Fibroblast of skin of back (primary cell): ENCODE measurements around the gene SEC16A.
A peak's percentile ranks its signal among the peaks of the same experiment; 100 is the strongest.

Source experiments
- DNase-seq: peaks from one replicate; pipeline ENCODE4 v3.0.0-alpha.2; 2013

SEC16A gene

GRCh38 chr9:136486823-136487620 is 4.2 kb upstream of the SEC16A start:
- DNase-seq = no peak

GRCh38 chr9:136486131-136486530 is 3.3 kb upstream of the SEC16A start:
- no peak for DNase-seq

DNA sequence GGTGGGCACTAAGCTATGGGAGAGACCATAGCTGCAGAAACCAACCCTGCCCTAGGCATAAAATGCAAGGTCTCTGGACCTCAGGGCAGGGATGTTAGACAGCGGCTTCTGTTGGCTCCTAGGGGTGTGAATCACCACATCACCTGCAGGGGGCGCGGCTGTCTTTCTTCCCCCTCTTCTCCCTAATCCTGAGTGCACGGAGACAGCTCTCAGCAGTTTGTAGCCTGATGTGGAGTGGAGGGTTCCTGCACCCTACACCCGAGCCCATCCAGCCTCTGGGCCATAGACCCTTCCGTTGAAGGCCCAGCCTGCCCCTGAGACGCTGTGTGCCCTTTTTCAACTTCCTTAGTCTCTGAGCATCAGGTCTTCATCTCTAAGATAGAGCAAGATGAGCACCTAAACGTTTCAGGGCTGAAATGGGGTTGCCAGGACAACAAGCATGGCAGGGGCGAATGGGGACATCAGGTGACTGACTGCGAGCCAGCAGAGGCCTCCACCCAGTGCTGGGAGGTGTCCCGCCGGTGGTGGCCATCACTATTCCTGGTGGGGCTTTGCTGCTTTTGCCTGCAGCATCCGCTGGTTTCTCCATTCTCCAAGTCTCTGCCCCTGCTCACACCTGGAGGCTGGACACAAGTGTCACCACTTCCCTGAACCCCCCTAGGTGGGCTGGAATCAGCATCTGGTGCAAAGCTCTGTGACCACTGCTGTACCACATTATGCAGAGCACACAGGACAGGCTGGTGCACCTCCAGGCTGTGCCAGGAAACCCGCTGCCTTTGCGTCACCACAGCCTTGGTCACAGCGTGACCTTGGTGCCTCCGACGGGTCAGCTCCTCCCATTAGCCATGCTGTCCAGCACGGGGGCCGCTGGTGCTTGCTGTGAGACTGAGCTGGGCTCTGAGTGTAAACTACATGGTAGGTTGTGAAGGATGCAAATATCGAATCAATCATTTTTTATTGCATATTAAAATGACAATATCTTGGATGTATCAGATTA is 2.5 kb upstream of the SEC16A start:
- peak; percentile 73 for DNase-seq

DNA sequence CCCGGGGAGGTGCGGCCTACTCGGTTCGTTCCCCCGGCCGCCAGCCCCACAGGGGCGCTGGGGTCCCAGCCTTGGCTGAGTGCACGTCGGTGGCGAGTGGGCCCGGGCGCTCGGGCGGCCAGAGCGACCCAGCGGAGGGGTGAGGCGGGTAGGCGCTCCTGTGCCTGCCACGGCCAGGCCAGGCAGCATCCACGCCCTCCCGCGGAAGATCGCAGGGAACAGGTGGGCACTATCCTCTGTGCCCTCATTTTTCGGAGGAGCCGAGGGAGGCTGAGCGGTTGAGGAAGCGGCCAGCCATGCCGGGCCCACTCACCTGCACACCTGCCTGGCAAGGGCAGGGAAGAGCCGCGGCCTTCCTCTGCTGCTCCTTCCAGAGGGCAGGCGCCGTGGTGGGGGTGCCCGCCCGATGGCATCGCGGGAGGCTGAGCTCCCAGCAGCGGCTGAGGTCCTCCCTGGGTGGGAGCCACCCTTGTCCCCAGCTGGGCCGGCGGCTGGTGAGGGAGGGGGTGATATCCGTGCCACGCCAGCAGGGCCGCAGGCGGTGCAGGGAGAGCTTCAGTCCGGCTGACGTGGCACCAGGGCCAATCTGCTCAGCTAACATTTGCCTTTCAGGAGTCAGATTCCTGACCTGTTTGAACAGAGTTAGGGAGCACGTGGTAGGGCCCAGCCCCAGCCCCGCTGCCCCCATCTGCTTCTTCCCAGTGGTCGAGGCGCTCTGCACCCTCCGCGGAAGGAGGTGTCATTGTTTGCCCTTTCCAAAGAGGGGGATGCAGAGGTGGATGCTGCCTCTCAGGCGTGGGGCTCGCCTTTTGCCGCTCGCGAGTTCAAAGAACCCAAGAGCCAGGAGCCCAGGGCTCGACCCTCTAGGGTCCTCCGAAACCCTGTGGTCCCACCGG is 1.6 kb upstream of the SEC16A start:
- DNase-seq = no peak

- DNase-seq = peak; percentile 86
Measured at GRCh38 chr9:136483589-136484152, 831 bp upstream of the SEC16A start.

GRCh38 chr9:136482046-136482792 is 621 bp downstream of the SEC16A start:
- peak; percentile 30 for DNase-seq

GRCh38 chr9:136481558-136481957 is 1.3 kb downstream of the SEC16A start:
- no peak for DNase-seq

DNA sequence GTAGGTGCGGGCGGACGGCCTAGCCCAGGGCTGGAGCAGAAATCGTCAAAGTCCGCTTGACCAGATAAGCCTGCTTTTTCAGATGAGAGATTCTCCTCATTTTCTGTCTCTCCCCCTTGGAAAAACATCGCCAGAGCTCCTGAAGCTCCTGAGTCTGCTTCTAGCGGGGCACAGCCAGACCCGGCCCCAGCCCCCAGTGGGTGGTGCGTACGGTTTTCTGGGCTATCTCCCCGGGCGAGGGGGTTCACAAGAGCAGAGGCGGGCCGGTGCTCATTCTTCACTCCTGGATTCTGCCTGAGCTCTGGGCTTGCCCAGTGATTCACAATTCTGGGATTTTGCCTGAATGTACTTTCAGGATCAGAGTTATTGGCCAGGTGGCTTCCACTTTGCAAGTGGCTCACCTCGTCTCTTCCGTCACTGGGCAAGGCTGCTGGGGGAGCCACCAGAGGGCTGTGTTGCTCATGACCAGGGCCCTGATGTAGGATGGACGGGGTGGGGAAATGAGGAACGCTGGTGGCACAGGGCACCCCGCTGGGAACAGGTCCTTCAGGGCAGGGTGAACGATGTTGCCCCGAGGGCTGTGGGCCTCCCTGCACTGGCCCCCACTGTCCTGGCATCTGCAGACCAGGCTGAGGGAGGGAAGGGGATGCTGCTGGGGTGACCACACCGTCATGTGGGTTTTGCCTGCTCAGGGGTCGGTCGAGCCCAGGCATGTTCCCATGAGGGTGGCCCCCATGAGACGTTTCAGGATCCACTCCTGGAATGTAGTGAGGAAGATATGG is 6.3 kb downstream of the SEC16A start:
- no peak for DNase-seq

- DNase-seq = no peak
Measured at GRCh38 chr9:136474974-136475865, 7.6 kb downstream of the SEC16A start.

- no peak for DNase-seq
Measured at GRCh38 chr9:136474021-136474640, 8.7 kb downstream of the SEC16A start.

- DNase-seq = no peak
Measured at GRCh38 chr9:136473354-136473721, 9.5 kb downstream of the SEC16A start.

DNA sequence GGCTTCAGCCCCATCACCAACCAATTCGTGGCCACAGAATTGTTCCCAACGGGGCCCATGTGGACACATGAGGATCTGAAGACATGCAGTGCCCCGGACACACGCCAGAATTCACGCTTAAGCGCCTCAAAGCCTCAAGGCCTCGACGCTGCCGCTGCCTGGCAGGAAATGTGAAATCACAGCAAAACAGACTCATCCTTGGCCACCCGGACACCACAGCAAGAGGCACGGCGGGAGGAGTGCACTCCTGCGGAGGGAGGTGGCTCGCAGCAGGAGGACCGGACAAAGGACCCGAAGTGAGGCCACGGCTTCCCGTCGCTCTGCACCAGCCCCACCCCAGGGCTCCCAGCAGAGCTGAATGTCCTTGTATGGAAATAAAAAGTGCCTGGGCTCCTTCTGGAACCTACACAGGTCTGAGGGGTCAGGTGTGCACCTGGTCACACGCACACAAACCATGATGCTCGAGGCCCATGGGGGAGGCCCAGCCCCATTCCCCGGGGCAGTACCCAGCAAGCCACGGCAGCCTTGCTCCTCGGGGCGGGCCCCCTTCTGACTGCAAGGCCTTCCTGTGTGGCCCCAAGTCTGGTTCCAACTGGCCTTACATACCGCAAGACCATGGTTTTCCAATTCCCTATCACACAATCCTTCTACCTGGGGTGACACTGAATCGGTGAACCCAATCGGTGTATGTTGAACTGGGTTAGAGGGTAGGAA is 10.0 kb downstream of the SEC16A start:
- no peak for DNase-seq

DNA sequence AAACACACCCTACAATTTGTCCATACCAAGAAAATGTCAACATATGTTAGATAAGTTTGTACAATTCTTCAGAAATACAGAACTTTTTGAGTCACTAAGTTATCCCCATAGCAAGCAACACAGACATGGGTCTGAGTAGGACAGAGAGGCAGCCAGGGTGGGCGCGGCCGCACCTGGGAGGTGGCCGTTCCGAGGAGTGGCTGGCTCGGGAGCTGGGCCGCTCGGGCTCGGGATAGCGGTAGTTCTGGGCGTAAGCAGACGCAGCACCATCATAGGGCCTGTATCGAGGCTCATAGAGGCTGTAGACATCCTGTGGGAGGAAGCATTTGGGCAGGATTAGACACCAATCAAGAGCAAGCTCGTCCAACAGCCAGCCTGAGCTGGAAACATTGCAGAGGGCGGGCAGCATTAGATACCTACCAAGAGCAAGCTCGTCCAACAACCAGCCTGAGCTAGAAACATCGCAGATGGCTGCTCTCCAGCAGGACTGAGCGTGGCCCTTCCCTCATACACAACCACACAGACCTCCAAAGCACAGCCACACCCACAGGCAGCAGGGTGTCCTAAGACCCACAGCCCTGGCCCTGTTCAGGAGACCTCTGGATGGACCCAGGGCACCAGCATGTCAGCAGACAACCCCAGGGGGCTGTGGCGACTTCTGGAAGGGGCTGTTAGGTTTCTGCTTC is 10.9 kb downstream of the SEC16A start:
- no peak for DNase-seq

- no peak for DNase-seq
Measured at GRCh38 chr9:136470792-136471469, 11.9 kb downstream of the SEC16A start.

DNA sequence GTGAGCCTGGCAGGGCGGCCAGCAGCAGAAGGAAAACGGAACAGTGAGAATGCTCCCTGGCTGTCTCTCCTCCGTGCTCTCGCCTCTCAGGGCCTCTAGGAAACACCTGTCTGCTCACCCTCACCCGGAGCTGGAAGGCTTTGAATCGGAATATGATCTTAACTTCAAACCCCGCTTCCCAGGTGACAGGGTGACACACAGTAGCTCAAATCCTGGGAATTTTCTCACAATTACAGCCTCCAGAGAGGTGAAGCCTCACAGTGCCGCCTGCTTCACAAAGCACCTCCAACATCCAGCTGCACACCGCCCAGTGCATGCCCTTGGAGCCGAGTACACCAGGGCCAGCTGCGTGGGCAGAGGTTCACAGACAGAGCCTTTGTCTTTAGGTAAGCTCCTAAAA is 12.5 kb downstream of the SEC16A start:
- no peak for DNase-seq

- no peak for DNase-seq
Measured at GRCh38 chr9:136467766-136468165, 15.1 kb downstream of the SEC16A start.

DNA sequence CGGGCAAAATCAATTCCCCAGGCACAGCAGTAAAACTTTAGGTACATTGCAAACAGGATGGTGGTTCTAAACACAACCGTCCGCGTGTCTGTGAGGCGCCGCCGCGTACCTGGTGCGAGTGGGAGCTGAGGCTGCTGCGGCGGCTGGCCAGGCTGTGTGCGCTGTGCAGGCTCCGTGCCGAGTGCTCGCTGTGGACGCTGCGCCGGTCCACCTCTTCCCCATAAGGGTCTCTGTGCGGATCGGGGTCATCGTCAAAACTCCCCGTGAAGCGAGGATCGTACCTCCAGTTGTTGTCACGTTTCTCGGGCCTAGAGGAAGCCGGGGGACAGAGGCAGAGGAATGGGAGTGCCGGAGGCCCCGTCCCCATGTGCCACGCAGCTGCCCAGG is 16.7 kb downstream of the SEC16A start:
- no peak for DNase-seq
